Liver (tissue), 9 donors: ENCODE results near the gene RAB3GAP2. TPM values are rescaled to one million over a fixed set of nuclear protein-coding genes. Genes with fewer than 3 reads are reported as not detected.
A peak's percentile ranks its signal among the peaks of the same experiment; 100 is the strongest.

Source experiments
- DNase-seq: peaks from one replicate; pipeline ENCODE4 v3.0.0-alpha.2; 2017; ENCODE audit warnings: low spot score
- H3K27ac ChIP-seq, 2 donors: one replicate each; pipeline ENCODE4 v1.7.0; 2013; ENCODE audit warnings: inconsistent platforms in 2 of 2, low read length in 2 of 2, control low read depth in 1 of 2, low read depth in 1 of 2, mild to moderate bottlenecking in 1 of 2
- H3K27me3 ChIP-seq, 4 donors: one replicate each; pipeline versions ENCODE4 v1.6.1 to v1.7.0; 2013; ENCODE audit warnings: low read length in 3 of 4, inconsistent platforms in 1 of 4, mild to moderate bottlenecking in 1 of 4, moderate library complexity in 1 of 4; ENCODE audit not compliant: control insufficient read depth in 4 of 4, insufficient read depth in 4 of 4
- H3K36me3 ChIP-seq, 4 donors: one replicate each; pipeline versions ENCODE4 v1.6.1 to v1.7.0; 2013; ENCODE audit warnings: low read length in 3 of 4, mild to moderate bottlenecking in 3 of 4, low read depth in 1 of 4, moderate library complexity in 1 of 4; ENCODE audit not compliant: control insufficient read depth in 4 of 4, insufficient read depth in 3 of 4
- H3K4me1 ChIP-seq, 4 donors: one replicate each; pipeline versions ENCODE4 v1.6.1 to v1.7.0; 2013; ENCODE audit warnings: low read length in 3 of 4, mild to moderate bottlenecking in 3 of 4, moderate library complexity in 1 of 4; ENCODE audit not compliant: control insufficient read depth in 4 of 4, insufficient read depth in 4 of 4
- H3K4me3 ChIP-seq, 3 donors: one replicate each; pipeline versions ENCODE4 v1.6.1 to v1.7.0; 2013; ENCODE audit warnings: low read length in 3 of 3, control low read depth in 1 of 3, low read depth in 1 of 3, mild to moderate bottlenecking in 1 of 3
- H3K9ac ChIP-seq, 2 donors: one replicate each; pipeline ENCODE4 v1.7.0; 2013; ENCODE audit warnings: low read length in 2 of 2, mild to moderate bottlenecking in 2 of 2, moderate library complexity in 2 of 2, control low read depth in 1 of 2, low read depth in 1 of 2
- H3K9me3 ChIP-seq, 4 donors: one replicate each; pipeline versions ENCODE4 v1.6.1 to v1.7.0; 2013; ENCODE audit warnings: low read length in 3 of 4; ENCODE audit not compliant: control insufficient read depth in 4 of 4
- ATF3 ChIP-seq: IDR thresholded peaks from 2 replicates; pipeline ENCODE4 v1.6.1; 2016; ENCODE audit warnings: antibody characterized with exemption
- EGR1 ChIP-seq, 2 donors: IDR thresholded peaks; 2 replicates each; pipeline ENCODE4 v1.6.1; 2016 to 2018; ENCODE audit warnings: antibody characterized with exemption in 2 of 2, low read depth in 2 of 2
- FOXA1 ChIP-seq: IDR thresholded peaks from 2 replicates; pipeline ENCODE4 v1.6.1; 2016; ENCODE audit warnings: antibody characterized with exemption
- FOXA2 ChIP-seq: IDR thresholded peaks from 2 replicates; pipeline ENCODE4 v1.6.1; 2016; ENCODE audit warnings: antibody characterized with exemption
- GABPA ChIP-seq, 2 donors: IDR thresholded peaks in 1 of 2; conservative IDR thresholded peaks in 1 of 2; 2 replicates each; pipeline ENCODE4 v1.6.1; 2016; ENCODE audit warnings: antibody characterized with exemption in 2 of 2, mild to moderate bottlenecking in 1 of 2, moderate library complexity in 1 of 2
- HNF4A ChIP-seq, 2 donors: conservative IDR thresholded peaks; 2 replicates each; pipeline ENCODE4 v1.6.1; 2016; ENCODE audit warnings: antibody characterized with exemption in 2 of 2, mild to moderate bottlenecking in 2 of 2
- JUND ChIP-seq, 2 donors: IDR thresholded peaks; 2 replicates each; pipeline ENCODE4 v1.6.1; 2016; ENCODE audit warnings: antibody characterized with exemption in 2 of 2
- NR2F2 ChIP-seq: IDR thresholded peaks from 2 replicates; pipeline ENCODE4 v1.6.1; 2016; ENCODE audit warnings: antibody characterized with exemption
- RAD21 ChIP-seq, 2 donors: IDR thresholded peaks; 2 replicates each; pipeline ENCODE4 v1.6.1; 2016; ENCODE audit warnings: antibody characterized with exemption in 2 of 2, mild to moderate bottlenecking in 2 of 2
- RXRA ChIP-seq, 2 donors: IDR thresholded peaks; 2 replicates each; pipeline ENCODE4 v1.6.1; 2017 to 2018; ENCODE audit warnings: antibody characterized with exemption in 2 of 2, mild to moderate bottlenecking in 1 of 2
- SP1 ChIP-seq: IDR thresholded peaks from 2 replicates; pipeline ENCODE4 v1.6.1; 2018; ENCODE audit warnings: antibody characterized with exemption, mild to moderate bottlenecking
- TAF1 ChIP-seq: conservative IDR thresholded peaks from 2 replicates; pipeline ENCODE4 v1.6.1; 2016; ENCODE audit warnings: antibody characterized with exemption, mild to moderate bottlenecking
- YY1 ChIP-seq: IDR thresholded peaks from 2 replicates; pipeline ENCODE4 v1.6.1; 2016; ENCODE audit warnings: antibody characterized with exemption, mild to moderate bottlenecking
- WGBS: extraction: QIAGEN DNeasy Blood & Tissue Kit; methylation state at CpG from one replicate; pipeline ENCODE4 v1.1.7; 2013; 5-methylcytosine and 5-hydroxymethylcytosine counted together
- polyA plus RNA-seq, 2 donors: library from polyadenylated mRNA; stranded (reverse) in 1 of 2; unstranded in 1 of 2; fragments of 200-250 nt in 1 of 2; fragments of >200 nt in 1 of 2; fragmentation: Nextera tagmentation in 1 of 2; extraction: Ambion mirVana in 1 of 2; gene quantifications; one replicate each; pipeline versions ENCODE4 v1.2.1 to v1.2.3, GENCODE V29; 2013 to 2015
- total RNA-seq, 2 donors: library from RNA; depleted of rRNA; stranded (reverse); fragments of >200 nt; gene quantifications; one replicate each; pipeline ENCODE4 v1.2.3, GENCODE V29; 2014
- TF ChIP-seq, protein P1 (sequence below): IDR thresholded peaks from 2 replicates; pipeline ENCODE4 v1.6.1; 2016; ENCODE audit warnings: antibody characterized with exemption
- donor health status: healthy.
- donor health status: healthy.
- donor health status: healthy.
- donor health status: healthy.
- donor health status: healthy.

The RAB3GAP2 gene
- total and polyA plus RNA-seq, 4 donors, result 5.3 to 24.0 (median 11.4) TPM

- Histone ChIP-seq H3K9ac (no peak overlapping the region), H3K4me3 (no peak overlapping the region), H3K27ac (no peak overlapping the region), H3K4me1 (no peaks in the 10 kb centered on the region), H3K36me3 (no peaks in the 10 kb centered on the region), H3K27me3 (no peaks in the 10 kb centered on the region), H3K9me3 (no peaks in the 10 kb centered on the region)
- DNase-seq, result no peak
- TF ChIP-seq YY1 (no peak), JUND (IDR thresholded peaks at IDR 0.05) (no peak), EGR1 (IDR thresholded peaks at IDR 0.05; ENCODE audit: low read depth in 2 of 2) (no peak), GABPA (IDR thresholded peaks at IDR 0.05 in 1 of 2, conservative IDR thresholded peaks at IDR 0.05 in 1 of 2) (no peak), SP1 (no peak), RXRA (IDR thresholded peaks at IDR 0.05) (no peak), FOXA1 (no peak), HNF4A (conservative IDR thresholded peaks at IDR 0.05) (no peak)
- TF ChIP-seq, protein P1, sequence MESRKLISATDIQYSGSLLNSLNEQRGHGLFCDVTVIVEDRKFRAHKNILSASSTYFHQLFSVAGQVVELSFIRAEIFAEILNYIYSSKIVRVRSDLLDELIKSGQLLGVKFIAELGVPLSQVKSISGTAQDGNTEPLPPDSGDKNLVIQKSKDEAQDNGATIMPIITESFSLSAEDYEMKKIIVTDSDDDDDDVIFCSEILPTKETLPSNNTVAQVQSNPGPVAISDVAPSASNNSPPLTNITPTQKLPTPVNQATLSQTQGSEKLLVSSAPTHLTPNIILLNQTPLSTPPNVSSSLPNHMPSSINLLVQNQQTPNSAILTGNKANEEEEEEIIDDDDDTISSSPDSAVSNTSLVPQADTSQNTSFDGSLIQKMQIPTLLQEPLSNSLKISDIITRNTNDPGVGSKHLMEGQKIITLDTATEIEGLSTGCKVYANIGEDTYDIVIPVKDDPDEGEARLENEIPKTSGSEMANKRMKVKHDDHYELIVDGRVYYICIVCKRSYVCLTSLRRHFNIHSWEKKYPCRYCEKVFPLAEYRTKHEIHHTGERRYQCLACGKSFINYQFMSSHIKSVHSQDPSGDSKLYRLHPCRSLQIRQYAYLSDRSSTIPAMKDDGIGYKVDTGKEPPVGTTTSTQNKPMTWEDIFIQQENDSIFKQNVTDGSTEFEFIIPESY, result no peak
- WGBS, result 86% methylated on average over 4 of the region's 4 CpGs
These were observed 31.6 kb upstream of the RAB3GAP2 start for GRCh38 chr1:220303871-220304270.

DNA sequence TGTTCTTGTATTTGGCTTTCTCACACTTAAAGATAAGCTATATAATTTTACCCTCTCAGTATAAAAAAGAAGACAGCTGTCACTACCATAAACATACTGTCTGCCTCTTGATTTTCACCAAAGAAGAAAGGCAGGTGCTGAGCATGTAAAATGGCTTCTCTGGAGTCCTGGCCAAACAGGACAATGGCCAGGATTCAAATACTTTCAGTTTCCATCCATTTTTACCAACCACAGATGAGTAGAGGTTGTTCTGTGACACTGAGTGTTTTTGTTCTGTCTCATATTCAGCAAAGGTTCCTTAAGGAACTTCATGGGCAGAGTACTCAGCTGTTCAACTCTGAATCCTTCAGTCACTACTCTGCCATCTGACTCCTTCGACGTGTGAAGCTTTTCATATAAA, 29.4 kb upstream of the RAB3GAP2 start:
- no peaks in the 10 kb centered on the region for H3K9me3 ChIP-seq
- WGBS, result 39% methylated on average over 2 of the region's 2 CpGs
- no peak overlapping the region for H3K4me3 ChIP-seq
- TF ChIP-seq RAD21 (IDR thresholded peaks at IDR 0.05), result no peak
- TF ChIP-seq GABPA (IDR thresholded peaks at IDR 0.05 in 1 of 2, conservative IDR thresholded peaks at IDR 0.05 in 1 of 2), result no peak
- TF ChIP-seq YY1, result no peak
- TF ChIP-seq RXRA (IDR thresholded peaks at IDR 0.05), result no peak
- no peak for TF ChIP-seq JUND (IDR thresholded peaks at IDR 0.05)
- no peak for TF ChIP-seq ATF3
- TF ChIP-seq, protein P1, result no peak
- no peak for TF ChIP-seq TAF1
- no peak for TF ChIP-seq EGR1 (IDR thresholded peaks at IDR 0.05; ENCODE audit: low read depth in 2 of 2)
- TF ChIP-seq NR2F2, result no peak
- no peak for TF ChIP-seq FOXA2
- no peaks in the 10 kb centered on the region for H3K27me3 ChIP-seq
- no peak for DNase-seq
- no peaks in the 10 kb centered on the region for H3K4me1 ChIP-seq
- no peak overlapping the region for H3K27ac ChIP-seq
- H3K9ac ChIP-seq, result no peak overlapping the region
- no peaks in the 10 kb centered on the region for H3K36me3 ChIP-seq

DNA sequence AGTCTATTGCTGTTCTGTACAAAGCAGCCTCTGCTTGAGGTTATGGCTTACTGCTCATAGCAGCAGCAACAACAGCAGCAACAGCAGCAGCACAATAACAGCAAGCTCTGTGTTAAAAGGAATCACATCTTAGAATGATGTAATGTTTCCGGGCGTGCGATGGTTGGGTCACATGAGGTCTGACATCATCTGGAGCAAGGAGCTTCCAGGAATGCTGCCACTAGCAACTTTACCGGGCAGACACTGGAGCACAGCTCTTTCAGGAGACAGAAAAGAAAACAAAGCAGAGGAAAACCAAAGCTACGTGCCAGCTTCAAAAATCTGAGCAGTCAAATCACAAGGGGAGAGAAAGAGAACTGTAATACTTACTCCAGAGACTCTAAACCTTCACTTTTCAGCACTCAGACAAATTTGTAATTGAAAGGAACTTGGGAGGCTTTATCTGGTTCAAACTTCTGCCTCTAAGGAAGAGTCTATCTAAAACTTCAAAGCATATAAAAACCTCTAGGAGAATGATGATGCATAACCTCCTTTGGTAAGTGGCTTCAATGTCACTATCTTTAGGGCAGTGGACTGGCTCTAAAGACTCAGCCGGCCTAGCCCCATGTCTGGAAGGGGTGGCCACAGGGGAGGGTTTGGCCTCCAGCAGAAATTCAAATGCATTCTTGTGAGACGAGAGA, 28.3 kb upstream of the RAB3GAP2 start:
- peak overlapping the region in 1 of 2 donors; percentile 37 for H3K27ac ChIP-seq
- no peak for DNase-seq
- TF ChIP-seq RXRA (IDR thresholded peaks at IDR 0.05) (no peak), JUND (IDR thresholded peaks at IDR 0.05) (peak in 1 of 2 donors; percentile 22)
- no peaks in the 10 kb centered on the region for H3K4me1 ChIP-seq
- H3K36me3 ChIP-seq, result no peaks in the 10 kb centered on the region
- no peaks in the 10 kb centered on the region for H3K9me3 ChIP-seq
- no peaks in the 10 kb centered on the region for H3K27me3 ChIP-seq
- H3K4me3 ChIP-seq, result no peak overlapping the region
- 53% methylated on average over 7 of the region's 7 CpGs for WGBS
- H3K9ac ChIP-seq, result no peak overlapping the region
